Measurements from ENCODE around the gene FOLR1. TPM values are rescaled to one million over a fixed set of nuclear protein-coding genes. Genes with fewer than 3 reads are reported as not detected.

FOLR1 gene
- polyA plus RNA-seq, 1 donor from 2014 or later: not detected

GRCh38 chr11:72225411-72225951 lies 33.5 kb downstream of the FOLR1 start:
- Mint-ChIP-seq H3K27me3 (no peaks in the 10 kb centered on the region), H3K27ac (peak overlapping the region; percentile 79 to 90 (median 87)), H3K4me3 (peak overlapping the region; percentile 85 to 98 (median 96)), H3K36me3 (no peaks in the 10 kb centered on the region), H3K9me3 (no peaks in the 10 kb centered on the region), H3K4me1 (peaks cover 17 to 29% (median 22%) of the 10 kb centered on the region in 3 donors)

- peak overlapping the region in 1 of 4 donors; percentile 98 for H3K4me3 Mint-ChIP-seq
- H3K27ac Mint-ChIP-seq: peak overlapping the region in 1 of 3 donors; percentile 79
- H3K27me3 Mint-ChIP-seq: no peaks in the 10 kb centered on the region
Measured at GRCh38 chr11:72226701-72227100, 34.8 kb downstream of the FOLR1 start.

DNA sequence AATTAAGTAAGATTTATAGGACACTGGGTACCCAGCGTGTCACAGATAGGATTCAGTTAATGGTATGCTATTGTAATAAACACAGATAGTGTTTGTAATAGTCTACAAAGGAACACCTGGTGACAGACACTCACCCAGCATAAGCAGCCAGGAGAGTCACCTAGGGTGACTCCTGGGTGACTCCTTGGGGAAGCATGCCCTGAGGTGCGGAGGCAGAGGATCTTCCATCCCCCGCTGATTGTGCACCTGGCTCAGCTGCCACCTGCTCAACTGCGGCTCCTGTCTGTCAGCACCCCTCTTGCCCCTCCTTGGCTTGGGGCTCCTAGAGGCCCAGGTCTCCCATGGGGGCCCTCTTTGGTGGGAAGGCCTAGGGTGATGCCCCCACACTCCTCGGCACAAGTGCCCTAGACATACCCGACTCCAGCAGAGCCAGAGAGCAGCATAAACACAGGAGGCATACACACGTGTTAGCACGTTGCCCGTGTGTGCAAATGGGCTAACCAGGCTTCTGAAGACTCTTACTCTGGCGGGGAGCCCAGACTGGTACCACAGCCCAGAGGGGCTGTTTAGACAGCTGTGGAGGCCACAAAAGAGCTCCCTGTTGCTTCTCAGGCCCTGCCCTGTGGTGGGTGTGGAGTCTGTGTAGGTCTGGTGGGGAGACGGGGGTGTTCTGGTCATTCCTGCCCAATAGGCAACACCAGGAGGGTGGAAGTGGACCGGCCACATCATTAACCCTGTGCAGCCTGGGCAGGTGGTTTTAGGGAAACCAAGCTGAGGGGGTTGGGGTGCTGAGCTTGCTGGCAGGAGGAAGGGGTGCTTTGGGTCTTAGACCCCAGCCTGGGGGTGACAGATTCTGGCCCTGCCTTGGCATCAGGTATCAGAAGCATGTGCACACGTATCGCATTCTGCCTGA lies 35.6 kb downstream of the FOLR1 start:
- Mint-ChIP-seq H3K36me3 (peaks cover 2% of the 10 kb centered on the region), H3K27me3 (no peaks in the 10 kb centered on the region), H3K4me3 (peak overlapping the region in 1 of 4 donors; percentile 98), H3K4me1 (peaks cover 4 to 9% (median 9%) of the 10 kb centered on the region in 3 donors), H3K9me3 (no peaks in the 10 kb centered on the region), H3K27ac (no peak overlapping the region)

More at GRCh38 chr11:72226701-72227100, 34.8 kb downstream of the FOLR1 start:
- Mint-ChIP-seq H3K4me1 (peaks cover 11 to 18% (median 16%) of the 10 kb centered on the region in 3 donors), H3K36me3 (peaks cover 2% of the 10 kb centered on the region), H3K9me3 (no peaks in the 10 kb centered on the region)

DNA sequence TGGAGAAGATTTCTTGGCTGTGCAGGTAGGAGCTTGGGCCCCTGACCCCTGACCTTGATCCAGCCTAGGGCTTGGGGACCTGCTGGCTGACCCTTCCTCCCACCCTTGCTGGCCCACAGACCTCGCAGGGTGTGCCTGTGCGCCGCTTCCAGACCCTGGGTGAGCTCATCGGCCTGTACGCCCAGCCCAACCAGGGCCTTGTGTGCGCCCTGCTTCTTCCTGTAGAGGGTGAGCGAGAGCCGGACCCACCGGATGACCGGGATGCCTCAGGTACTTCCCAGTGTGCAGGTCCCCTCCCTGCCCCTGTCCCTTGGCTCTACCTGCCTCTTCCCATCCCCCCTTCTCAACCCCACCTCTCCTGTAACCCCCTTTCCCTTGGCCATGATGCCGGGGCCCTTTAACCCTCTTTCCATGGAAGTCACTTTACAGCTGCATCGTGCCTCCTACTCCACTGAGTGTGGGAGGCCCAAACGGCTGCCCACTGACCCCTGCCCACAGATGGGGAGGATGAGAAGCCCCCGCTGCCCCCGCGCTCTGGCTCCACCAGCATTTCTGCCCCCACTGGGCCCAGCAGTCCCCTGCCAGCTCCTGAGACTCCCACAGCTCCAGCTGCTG lies 36.4 kb downstream of the FOLR1 start:
- Mint-ChIP-seq H3K9me3 (no peaks in the 10 kb centered on the region), H3K27ac (no peak overlapping the region), H3K27me3 (no peaks in the 10 kb centered on the region), H3K4me3 (peak overlapping the region in 1 of 4 donors; percentile 98), H3K36me3 (peaks cover 2% of the 10 kb centered on the region), H3K4me1 (peaks cover 0 to 8% (median 4%) of the 10 kb centered on the region in 3 donors)

DNA sequence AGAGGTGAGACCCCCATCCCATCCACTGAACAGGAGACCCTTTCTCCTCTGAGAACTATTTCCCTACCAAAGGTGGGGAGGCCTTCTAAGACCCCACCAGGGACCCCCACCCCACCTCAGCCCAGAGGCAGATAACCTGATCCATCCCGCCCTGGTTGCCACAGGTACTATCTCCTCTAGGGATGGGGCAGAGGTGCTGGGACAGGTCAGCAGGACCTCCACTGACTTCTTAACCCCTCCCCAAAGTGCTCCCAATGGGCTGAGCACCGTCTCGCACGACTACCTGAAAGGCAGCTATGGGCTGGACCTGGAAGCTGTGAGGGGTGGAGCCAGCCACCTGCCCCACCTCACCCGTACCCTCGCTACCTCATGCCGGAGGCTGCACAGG lies 36.9 kb downstream of the FOLR1 start:
- H3K4me3 Mint-ChIP-seq: peak overlapping the region in 1 of 4 donors; percentile 53
- H3K27me3 Mint-ChIP-seq: no peaks in the 10 kb centered on the region
- H3K27ac Mint-ChIP-seq: no peak overlapping the region
- no peaks in the 10 kb centered on the region for H3K9me3 Mint-ChIP-seq
- peaks cover 2% of the 10 kb centered on the region for H3K36me3 Mint-ChIP-seq
- H3K4me1 Mint-ChIP-seq: peaks cover 0 to 11% (median 4%) of the 10 kb centered on the region in 3 donors

DNA sequence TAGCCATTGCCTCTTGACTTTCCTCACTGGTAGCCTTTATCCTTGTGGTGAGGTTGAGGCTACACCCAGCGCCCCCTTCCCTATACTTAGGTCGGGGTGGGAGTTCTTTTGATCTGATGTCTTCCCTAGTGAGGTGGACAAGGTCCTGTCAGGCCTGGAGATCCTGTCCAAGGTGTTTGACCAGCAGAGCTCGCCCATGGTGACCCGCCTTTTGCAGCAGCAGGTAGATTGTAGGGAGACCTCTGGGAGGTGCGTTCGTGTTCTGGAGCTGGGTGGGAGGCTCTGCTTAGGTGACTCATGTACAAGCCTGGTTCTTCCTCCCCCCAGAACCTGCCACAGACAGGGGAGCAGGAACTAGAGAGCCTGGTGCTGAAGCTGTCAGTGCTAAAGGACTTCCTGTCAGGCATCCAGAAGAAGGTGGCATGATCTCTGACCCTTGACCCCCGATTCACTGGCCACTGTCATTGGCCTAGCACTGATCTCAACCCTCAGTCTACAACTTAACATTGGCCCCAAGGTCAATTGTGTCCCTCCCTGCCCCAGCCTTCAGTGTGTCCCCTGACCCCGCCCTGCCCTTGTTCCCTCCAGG lies 37.5 kb downstream of the FOLR1 start:
- Mint-ChIP-seq H3K4me3 (peak overlapping the region in 2 of 4 donors; percentile 53 to 73), H3K9me3 (no peaks in the 10 kb centered on the region), H3K27ac (no peak overlapping the region), H3K4me1 (peaks cover 0 to 11% (median 6%) of the 10 kb centered on the region in 3 donors), H3K27me3 (no peaks in the 10 kb centered on the region), H3K36me3 (peaks cover 2% of the 10 kb centered on the region)

- peaks cover 0 to 11% (median 6%) of the 10 kb centered on the region in 3 donors for H3K4me1 Mint-ChIP-seq
- H3K9me3 Mint-ChIP-seq: no peaks in the 10 kb centered on the region
- no peak overlapping the region for H3K27ac Mint-ChIP-seq
- peak overlapping the region in 1 of 4 donors; percentile 17 for H3K4me3 Mint-ChIP-seq
- peaks cover 2% of the 10 kb centered on the region for H3K36me3 Mint-ChIP-seq
- no peaks in the 10 kb centered on the region for H3K27me3 Mint-ChIP-seq
Measured at GRCh38 chr11:72229925-72230763, 38.2 kb downstream of the FOLR1 start.

DNA sequence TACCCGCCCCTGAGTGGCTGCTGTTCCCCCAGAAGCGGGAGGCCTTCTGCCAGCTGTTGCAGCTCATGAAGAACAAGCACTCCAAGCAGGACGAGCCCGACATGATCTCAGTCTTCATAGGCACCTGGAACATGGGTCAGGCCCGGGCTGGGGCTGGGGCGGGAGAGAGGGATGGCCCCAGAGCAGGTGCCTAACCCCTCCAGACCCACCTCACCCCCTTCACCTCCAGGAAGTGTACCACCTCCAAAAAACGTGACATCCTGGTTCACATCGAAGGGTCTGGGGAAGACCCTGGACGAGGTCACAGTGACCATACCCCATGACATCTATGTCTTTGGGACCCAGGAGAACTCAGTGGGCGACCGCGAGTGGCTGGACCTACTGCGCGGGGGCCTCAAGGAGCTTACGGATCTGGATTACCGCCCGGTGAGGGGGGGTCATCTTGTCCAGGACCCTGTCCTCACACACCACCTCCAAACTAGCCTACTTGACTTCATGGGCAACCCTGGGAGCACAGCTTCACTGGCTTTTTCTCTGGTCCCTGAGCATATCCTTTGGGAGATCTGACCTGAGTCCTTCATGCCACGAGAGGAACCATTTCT lies 38.9 kb downstream of the FOLR1 start:
- peaks cover 0 to 4% (median 2%) of the 10 kb centered on the region in 3 donors for H3K4me1 Mint-ChIP-seq
- H3K4me3 Mint-ChIP-seq: peak overlapping the region in 1 of 4 donors; percentile 17
- H3K27ac Mint-ChIP-seq: no peak overlapping the region
- peaks cover 2% of the 10 kb centered on the region for H3K36me3 Mint-ChIP-seq
- no peaks in the 10 kb centered on the region for H3K27me3 Mint-ChIP-seq
- H3K9me3 Mint-ChIP-seq: no peaks in the 10 kb centered on the region

DNA sequence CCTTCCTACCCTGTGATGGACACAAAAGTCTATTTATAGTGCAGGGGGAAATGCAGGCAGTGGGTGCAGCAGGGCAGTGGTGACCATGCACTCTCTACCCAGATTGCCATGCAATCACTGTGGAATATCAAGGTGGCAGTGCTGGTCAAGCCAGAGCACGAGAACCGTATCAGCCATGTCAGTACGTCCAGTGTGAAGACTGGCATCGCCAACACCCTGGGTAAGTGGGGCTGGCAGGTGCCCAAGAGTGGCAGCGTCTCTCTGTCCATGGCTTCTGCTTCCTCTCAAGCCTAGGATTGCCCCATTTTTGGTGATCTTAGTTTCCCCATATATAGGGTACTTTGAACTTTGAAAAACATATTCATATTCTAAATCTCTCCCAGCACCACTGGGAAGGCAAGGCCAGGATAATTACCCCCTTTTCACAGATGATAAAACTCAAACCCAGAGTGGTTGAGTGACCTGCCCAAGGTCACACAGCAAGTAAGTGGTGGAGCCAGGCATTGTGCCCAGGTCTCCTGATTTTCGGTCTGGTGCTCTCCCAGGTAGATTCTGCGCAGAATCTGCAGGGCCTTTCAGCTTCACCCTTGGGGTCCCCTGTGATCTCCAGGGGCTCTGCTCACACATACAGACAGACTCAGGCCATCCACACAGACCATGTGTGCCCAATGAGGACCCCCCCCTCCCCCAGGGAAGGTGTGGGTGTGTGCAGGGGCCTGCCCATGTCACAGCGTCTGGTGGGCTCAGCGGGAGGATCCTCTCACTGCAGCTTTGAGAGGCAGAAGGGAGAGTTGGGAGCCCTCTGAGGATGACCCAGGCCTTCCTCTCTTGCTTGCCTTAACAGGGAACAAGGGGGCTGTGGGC lies 39.7 kb downstream of the FOLR1 start:
- Mint-ChIP-seq H3K4me1 (peaks cover 2 to 3% (median 2%) of the 10 kb centered on the region in 3 donors), H3K36me3 (peaks cover 2% of the 10 kb centered on the region), H3K4me3 (peak overlapping the region in 1 of 4 donors; percentile 26), H3K27ac (no peak overlapping the region), H3K27me3 (no peaks in the 10 kb centered on the region), H3K9me3 (no peaks in the 10 kb centered on the region)

DNA sequence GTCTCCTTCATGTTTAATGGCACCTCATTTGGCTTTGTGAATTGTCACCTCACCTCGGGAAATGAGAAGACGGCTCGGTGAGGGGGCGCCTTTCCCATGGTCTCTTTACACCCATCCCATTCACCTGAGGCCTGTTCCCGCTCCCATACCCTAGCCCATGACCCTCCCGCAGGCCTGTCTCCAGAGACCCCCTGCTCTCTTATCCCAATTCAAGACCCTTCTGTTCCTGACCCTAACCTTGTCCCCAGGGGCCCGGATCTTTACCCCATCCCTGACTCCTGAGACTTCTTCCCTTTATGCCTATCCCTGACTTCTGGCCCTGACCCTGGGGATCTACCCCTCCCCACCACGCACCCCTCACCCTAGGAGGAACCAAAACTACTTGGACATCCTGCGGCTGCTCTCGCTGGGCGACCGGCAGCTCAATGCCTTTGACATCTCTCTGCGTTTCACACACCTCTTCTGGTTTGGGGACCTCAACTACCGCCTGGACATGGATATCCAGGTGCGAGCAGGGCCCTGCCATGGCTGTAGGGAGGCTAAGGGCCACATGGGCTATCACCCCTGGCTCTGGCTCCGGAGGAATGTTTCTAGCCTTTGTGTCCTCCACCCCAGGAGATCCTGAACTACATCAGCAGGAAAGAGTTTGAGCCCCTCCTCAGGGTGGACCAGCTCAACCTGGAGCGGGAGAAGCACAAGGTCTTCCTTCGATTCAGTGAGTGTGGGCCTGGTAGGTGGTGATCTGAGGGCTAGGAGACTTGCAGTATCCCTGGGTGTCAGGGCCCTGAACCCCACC lies 40.5 kb downstream of the FOLR1 start:
- Mint-ChIP-seq H3K4me1 (peaks cover 2 to 4% (median 3%) of the 10 kb centered on the region in 3 donors), H3K36me3 (peaks cover 2% of the 10 kb centered on the region), H3K4me3 (no peak overlapping the region), H3K27me3 (no peaks in the 10 kb centered on the region), H3K27ac (no peak overlapping the region), H3K9me3 (no peaks in the 10 kb centered on the region)

DNA sequence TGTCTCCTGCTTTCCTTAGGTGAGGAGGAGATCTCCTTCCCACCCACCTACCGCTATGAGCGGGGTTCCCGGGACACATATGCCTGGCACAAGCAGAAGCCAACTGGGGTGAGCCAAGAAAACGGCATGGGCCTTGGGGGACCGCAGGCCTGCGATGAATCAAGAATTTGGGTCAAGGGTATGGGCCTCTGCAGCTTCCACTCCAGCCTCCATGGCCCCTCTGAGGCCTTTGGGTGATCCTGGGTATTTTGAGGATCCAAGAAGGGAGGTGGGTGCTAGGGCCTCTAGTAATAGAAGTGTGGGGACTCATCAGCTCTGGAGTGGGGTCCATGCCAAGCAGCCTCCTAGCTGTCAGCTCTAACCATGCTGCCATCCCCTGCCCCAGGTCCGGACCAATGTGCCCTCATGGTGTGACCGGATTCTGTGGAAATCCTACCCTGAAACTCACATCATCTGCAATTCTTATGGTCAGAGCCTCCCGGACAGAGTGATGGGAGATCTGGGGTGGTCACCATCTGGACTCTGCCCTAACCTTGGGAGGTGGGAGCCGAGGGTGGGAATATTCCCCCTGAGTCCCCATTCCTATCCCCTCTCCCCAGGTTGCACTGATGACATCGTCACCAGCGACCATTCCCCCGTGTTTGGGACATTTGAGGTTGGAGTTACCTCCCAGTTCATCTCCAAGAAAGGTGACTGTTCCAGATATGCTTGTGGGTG lies 41.3 kb downstream of the FOLR1 start:
- Mint-ChIP-seq H3K9me3 (no peaks in the 10 kb centered on the region), H3K27ac (peak overlapping the region in 1 of 3 donors; percentile 78), H3K4me3 (no peak overlapping the region), H3K27me3 (no peaks in the 10 kb centered on the region), H3K4me1 (peaks cover 2 to 4% (median 3%) of the 10 kb centered on the region in 3 donors), H3K36me3 (peaks cover 2% of the 10 kb centered on the region)
